ENCODE data around the gene NUB1.
"Not testable (repeated sequence)": the region's sequence is repeated elsewhere in the genome, so short reads cannot be mapped to it uniquely, and the experiment has no call there.

NUB1 gene

GRCh38 chr7:151341357-151342101 is at the start of gene NUB1:
Gene NUB1 (plus strand): TSS chr7:151341812. CDS start chr7:151345350, 3,538 bp downstream.
- DNase-seq = peak; percentile 77

GRCh38 chr7:151292850-151293249 is 48.8 kb upstream of the NUB1 start:
- DNase-seq = no peak

- no peak for DNase-seq
Observed at GRCh38 chr7:151296202-151296992, 45.2 kb upstream of the NUB1 start.

- DNase-seq = no peak
Observed at GRCh38 chr7:151298765-151299164, 42.8 kb upstream of the NUB1 start.

GRCh38 chr7:151299530-151299929 is 42.1 kb upstream of the NUB1 start:
- DNase-seq = no peak

- no peak for DNase-seq
Observed at GRCh38 chr7:151299940-151300645, 41.5 kb upstream of the NUB1 start.

- no peak for DNase-seq
Observed at GRCh38 chr7:151301471-151302462, 39.8 kb upstream of the NUB1 start.

GRCh38 chr7:151304251-151304650 is 37.4 kb upstream of the NUB1 start:
- DNase-seq = not testable (repeated sequence)

GRCh38 chr7:151304856-151305255 is 36.8 kb upstream of the NUB1 start:
- DNase-seq = no peak

- no peak for DNase-seq
Observed at GRCh38 chr7:151306374-151306773, 35.2 kb upstream of the NUB1 start.

- no peak for DNase-seq
Observed at GRCh38 chr7:151306860-151307259, 34.8 kb upstream of the NUB1 start.

GRCh38 chr7:151307536-151307935 is 34.1 kb upstream of the NUB1 start:
- no peak for DNase-seq

- no peak for DNase-seq
Observed at GRCh38 chr7:151308256-151308655, 33.4 kb upstream of the NUB1 start.

GRCh38 chr7:151308791-151309190 is 32.8 kb upstream of the NUB1 start:
- no peak for DNase-seq

- DNase-seq = no peak
Observed at GRCh38 chr7:151309311-151309710, 32.3 kb upstream of the NUB1 start.

- DNase-seq = peak; percentile 51
Observed at GRCh38 chr7:151310578-151310977, 31.0 kb upstream of the NUB1 start.

- DNase-seq = no peak
Observed at GRCh38 chr7:151311294-151311864, 30.2 kb upstream of the NUB1 start.

GRCh38 chr7:151312356-151312755 is 29.3 kb upstream of the NUB1 start:
- no peak for DNase-seq

- no peak for DNase-seq
Observed at GRCh38 chr7:151312831-151313809, 28.5 kb upstream of the NUB1 start.

GRCh38 chr7:151313857-151314256 is 27.8 kb upstream of the NUB1 start:
- no peak for DNase-seq

- DNase-seq = no peak
Observed at GRCh38 chr7:151314401-151314800, 27.2 kb upstream of the NUB1 start.

All from kidney glomerular epithelial cell (primary cell).